HS-5 (cell line): Measurements from ENCODE around the gene DUOX2.
"Not testable (repeated sequence)": the region's sequence is repeated elsewhere in the genome, so short reads cannot be mapped to it uniquely, and the experiment has no call there.

ENCODE experiments used
- DNase-seq: peaks from one replicate; pipeline ENCODE4 v3.0.0-alpha.2; 2012; ENCODE audit warnings: low read depth

DUOX2 gene

GRCh38 chr15:45064386-45064785 lies 49.6 kb downstream of the DUOX2 start:
- no peak for DNase-seq

- not testable (repeated sequence) for DNase-seq
Observed at GRCh38 chr15:45062301-45062700, 51.7 kb downstream of the DUOX2 start.

GRCh38 chr15:45058690-45059675 lies 55.0 kb downstream of the DUOX2 start:
- not testable (repeated sequence) for DNase-seq

- DNase-seq = not testable (repeated sequence)
Observed at GRCh38 chr15:45052676-45053075, 61.3 kb downstream of the DUOX2 start.

- DNase-seq = no peak
Observed at GRCh38 chr15:45050587-45050986, 63.4 kb downstream of the DUOX2 start.

GRCh38 chr15:45048794-45049631 lies 65.0 kb downstream of the DUOX2 start:
- DNase-seq = no peak

- not testable (repeated sequence) for DNase-seq
Observed at GRCh38 chr15:45048449-45048793, 65.6 kb downstream of the DUOX2 start.

- DNase-seq = not testable (repeated sequence)
Observed at GRCh38 chr15:45044270-45044669, 69.7 kb downstream of the DUOX2 start.

GRCh38 chr15:45042859-45043258 lies 71.1 kb downstream of the DUOX2 start:
- not testable (repeated sequence) for DNase-seq
